ENCODE data around the gene UBE2H.

Gene UBE2H

DNA sequence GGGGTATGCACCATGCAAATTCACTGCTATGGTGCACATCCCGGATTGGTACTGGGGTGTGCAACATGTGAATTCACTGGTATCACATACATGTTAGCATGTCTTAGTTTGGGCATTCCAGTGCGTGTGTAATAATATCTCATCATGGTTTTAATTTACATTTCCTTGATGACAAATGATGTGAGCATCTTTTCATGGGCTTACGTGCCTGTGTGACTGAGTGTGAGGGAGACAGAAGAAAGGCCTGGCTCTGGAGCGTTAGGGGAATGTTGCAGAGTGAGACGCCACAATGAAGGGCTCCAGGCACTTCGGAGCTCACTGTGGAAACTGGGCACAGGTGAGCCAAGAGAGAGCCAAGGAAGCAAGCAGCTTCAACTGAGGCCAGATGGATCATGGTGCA is 162.6 kb downstream of the UBE2H start:
- no peak overlapping the region for H3K4me3 ChIP-seq (ENCODE audit: low read depth, low read length)
- DNase-seq (ENCODE audit: low read depth, low spot score) = peak; percentile 19
- ChIA-PET POLR2A (no interaction called here), CTCF (interaction anchor here (0.6 to 1.1 kb wide), 2 partner anchors 39 to 125 kb away, joined by 3 to 5 read pairs; no protein-coding TSS in a partner anchor)
- TF ChIP-seq, protein P1, sequence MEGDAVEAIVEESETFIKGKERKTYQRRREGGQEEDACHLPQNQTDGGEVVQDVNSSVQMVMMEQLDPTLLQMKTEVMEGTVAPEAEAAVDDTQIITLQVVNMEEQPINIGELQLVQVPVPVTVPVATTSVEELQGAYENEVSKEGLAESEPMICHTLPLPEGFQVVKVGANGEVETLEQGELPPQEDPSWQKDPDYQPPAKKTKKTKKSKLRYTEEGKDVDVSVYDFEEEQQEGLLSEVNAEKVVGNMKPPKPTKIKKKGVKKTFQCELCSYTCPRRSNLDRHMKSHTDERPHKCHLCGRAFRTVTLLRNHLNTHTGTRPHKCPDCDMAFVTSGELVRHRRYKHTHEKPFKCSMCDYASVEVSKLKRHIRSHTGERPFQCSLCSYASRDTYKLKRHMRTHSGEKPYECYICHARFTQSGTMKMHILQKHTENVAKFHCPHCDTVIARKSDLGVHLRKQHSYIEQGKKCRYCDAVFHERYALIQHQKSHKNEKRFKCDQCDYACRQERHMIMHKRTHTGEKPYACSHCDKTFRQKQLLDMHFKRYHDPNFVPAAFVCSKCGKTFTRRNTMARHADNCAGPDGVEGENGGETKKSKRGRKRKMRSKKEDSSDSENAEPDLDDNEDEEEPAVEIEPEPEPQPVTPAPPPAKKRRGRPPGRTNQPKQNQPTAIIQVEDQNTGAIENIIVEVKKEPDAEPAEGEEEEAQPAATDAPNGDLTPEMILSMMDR (IDR thresholded peaks at IDR 0.05; ENCODE audit: insufficient read depth, low read length, missing control alignments) = no peak

DNA sequence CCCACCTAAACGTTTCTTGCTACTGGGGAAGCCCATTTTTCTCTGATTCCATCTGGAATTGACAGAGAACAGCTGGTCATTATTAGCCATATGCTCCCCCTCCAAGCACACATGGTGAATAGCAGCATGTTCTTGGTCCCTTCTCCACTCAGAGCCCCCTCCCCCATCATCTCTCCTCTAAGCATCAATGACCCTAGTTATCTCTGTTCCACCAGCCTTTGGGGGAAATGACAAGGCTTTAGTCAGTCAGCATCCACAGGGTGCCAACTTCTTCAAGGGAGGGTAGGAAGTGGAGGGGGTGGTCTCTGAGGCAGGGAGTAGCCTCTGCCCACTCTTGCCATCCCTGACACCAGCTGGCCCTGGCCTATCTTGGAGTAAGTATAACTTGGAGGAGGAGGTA is 163.1 kb downstream of the UBE2H start:
- TF ChIP-seq, protein P1 (IDR thresholded peaks at IDR 0.05; ENCODE audit: insufficient read depth, low read length, missing control alignments) = no peak
- DNase-seq (ENCODE audit: low read depth, low spot score) = no peak
- ChIA-PET POLR2A (no interaction called here), CTCF (interaction anchor here (0.6 to 1.1 kb wide), 2 partner anchors 40 to 125 kb away, joined by 3 to 5 read pairs; no protein-coding TSS in a partner anchor)
- no peak overlapping the region for H3K4me3 ChIP-seq (ENCODE audit: low read depth, low read length)

DNA sequence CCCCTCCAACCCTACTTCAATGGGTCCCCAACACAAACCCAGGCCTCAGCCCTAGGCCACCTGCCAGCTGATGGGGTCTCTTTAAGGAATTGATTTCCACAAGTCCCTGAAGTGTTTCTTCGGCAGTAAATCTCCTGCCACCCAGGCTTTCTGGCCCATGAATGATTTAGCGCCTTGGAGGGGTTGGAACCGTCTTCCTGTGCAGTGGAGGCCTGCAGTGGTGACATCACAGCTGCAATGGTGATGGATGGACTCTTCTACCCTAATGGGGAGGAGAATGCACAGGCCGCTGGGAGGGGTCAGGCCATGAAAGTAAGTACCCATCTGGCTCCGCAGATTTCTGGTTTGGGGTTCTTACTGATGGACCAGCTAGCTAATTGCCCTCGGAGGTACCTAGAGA is 163.8 kb downstream of the UBE2H start:
- TF ChIP-seq, protein P1 (IDR thresholded peaks at IDR 0.05; ENCODE audit: insufficient read depth, low read length, missing control alignments) = no peak
- ChIA-PET CTCF (interaction anchor here (0.9 kb wide), 1 partner anchor 41 kb away, joined by 4 read pairs; no protein-coding TSS in a partner anchor), POLR2A (no interaction called here)
- H3K4me3 ChIP-seq (ENCODE audit: low read depth, low read length) = no peak overlapping the region
- DNase-seq (ENCODE audit: low read depth, low spot score) = no peak

DNA sequence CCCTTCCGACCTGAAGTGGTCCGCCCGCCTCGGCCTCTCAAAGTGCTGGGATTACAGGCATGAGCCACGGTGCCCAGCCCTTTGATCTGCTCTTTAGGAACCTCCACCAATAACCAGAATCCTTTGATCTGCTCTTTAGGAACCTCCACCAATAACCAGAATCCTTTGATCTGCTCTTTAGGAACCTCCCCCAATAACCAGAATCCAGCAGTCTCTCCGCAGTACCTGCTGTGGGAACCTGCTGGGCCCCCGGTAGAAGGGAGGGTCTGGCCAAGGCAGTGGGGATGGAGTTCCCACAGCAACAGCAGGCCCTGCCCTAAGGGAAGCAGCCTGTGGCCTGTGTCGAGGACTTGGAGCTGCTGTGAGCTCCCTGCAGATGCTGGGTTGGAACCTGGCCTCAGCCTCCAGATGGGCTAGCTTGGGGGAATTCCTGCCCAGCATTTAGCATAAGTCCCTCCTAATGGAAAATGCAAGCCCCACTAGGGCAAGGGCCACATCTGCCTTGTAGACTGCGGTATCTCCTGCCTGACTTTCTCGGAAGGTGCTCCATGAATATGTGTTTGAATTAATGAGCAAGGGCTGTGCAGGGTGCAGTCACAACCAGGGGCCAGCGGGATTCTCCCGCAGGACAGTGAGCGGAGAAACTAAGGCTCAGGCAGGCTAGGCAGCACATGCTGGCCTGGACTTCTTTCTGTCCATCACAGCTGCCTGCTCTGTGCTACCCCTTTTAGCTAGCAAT is 165.8 kb downstream of the UBE2H start:
- DNase-seq (ENCODE audit: low read depth, low spot score) = no peak
- TF ChIP-seq, protein P1 (IDR thresholded peaks at IDR 0.05; ENCODE audit: insufficient read depth, low read length, missing control alignments) = no peak
- no peak overlapping the region for H3K4me3 ChIP-seq (ENCODE audit: low read depth, low read length)
- ChIA-PET POLR2A (no interaction called here), CTCF (no interaction called here)

DNA sequence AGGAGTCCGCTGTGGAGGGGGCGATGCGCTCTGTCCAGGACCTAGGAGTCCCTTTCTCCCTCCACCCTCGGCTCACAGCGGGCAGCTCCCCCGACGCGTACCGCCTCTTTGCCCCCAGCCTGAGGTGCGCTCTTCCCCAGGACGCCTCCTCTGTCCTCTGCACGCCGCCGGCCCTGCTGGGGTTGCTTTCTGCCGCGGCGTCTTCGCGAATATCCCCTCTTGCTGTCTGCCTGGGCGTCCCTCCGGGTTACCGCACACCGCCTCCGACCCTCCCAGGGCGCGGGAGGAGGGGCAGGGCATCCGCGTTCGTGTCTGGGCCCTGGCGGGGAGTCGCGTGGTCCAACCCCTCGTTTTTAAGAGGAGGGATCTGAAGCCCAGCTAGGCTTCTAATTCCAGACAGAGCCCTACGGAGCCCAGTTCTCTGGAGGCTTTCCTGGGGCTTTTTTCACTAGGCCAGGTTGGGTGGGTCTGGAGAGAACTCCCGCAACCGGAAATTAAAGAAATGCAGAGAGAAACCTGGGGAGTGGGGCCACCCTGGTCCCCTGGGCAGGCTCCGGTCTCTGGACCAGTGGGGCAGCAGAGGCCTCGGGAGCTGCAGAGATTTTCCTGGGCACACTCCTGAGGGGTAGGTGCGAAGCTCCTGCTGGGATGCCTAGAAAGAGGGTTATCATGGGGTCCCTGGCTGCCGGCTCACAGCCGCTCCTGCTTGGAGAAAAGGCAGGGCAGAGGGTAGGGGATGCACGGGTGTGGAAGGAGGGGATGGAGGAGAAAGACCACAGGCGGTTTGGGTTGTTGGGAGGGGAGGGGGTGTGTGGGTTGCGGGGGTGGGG is 166.9 kb downstream of the UBE2H start:
- POLR2A ChIA-PET = no interaction called here
- no peak overlapping the region for H3K4me3 ChIP-seq (ENCODE audit: low read depth, low read length)
- no peak for DNase-seq (ENCODE audit: low read depth, low spot score)
- CTCF ChIA-PET = interaction anchor here (1.4 kb wide), 1 partner anchor 44 kb away, joined by 5 read pairs; no protein-coding TSS in a partner anchor
- TF ChIP-seq, protein P1 (IDR thresholded peaks at IDR 0.05; ENCODE audit: insufficient read depth, low read length, missing control alignments) = no peak
